CD14-positive monocyte (primary cell): ENCODE data around the gene RHCG. TPM values are rescaled to one million over a fixed set of nuclear protein-coding genes. Genes with fewer than 3 reads are reported as not detected.
A peak's percentile ranks its signal among the peaks of the same experiment; 100 is the strongest.

ENCODE experiments used
- DNase-seq, 3 donors: peaks; one replicate each; pipeline ENCODE4 v3.0.0-alpha.2; 2011 to 2022
- H2AFZ ChIP-seq: 2 replicates; pipeline ENCODE4 v1.6.0; 2012; ENCODE audit warnings: mild to moderate bottlenecking, low read depth, low read length, inconsistent platforms; ENCODE audit not compliant: insufficient read depth, poor library complexity, severe bottlenecking
- H3K27ac ChIP-seq, 2 donors: 1 replicate in 1 of 2; 2 replicates in 1 of 2; pipeline ENCODE4 v1.5.1; 2012 to 2013; ENCODE audit warnings: low read length in 2 of 2, control low read depth in 1 of 2, inconsistent platforms in 1 of 2, low read depth in 1 of 2, mild to moderate bottlenecking in 1 of 2
- H3K27me3 ChIP-seq, 2 donors: one replicate each; pipeline versions ENCODE4 v1.6.0 to v1.6.1; 2011 to 2013; ENCODE audit warnings: low read length in 2 of 2; ENCODE audit not compliant: control insufficient read depth in 2 of 2, insufficient read depth in 2 of 2
- H3K36me3 ChIP-seq, 2 donors: replicated peaks in 1 of 2; 1 replicate in 1 of 2; 2 replicates in 1 of 2; pipeline versions ENCODE4 v1.5.1 to v1.6.1; 2012 to 2013; ENCODE audit warnings: low read length in 2 of 2, control low read depth in 1 of 2, inconsistent platforms in 1 of 2, mild to moderate bottlenecking in 1 of 2; ENCODE audit not compliant: insufficient read depth in 2 of 2, control insufficient read depth in 1 of 2
- H3K4me1 ChIP-seq, 2 donors: 1 replicate in 1 of 2; 2 replicates in 1 of 2; pipeline versions ENCODE4 v1.5.1 to v1.6.1; 2012 to 2013; ENCODE audit warnings: low read length in 2 of 2, control low read depth in 1 of 2, inconsistent platforms in 1 of 2, mild to moderate bottlenecking in 1 of 2, moderate library complexity in 1 of 2; ENCODE audit not compliant: insufficient read depth in 2 of 2, control insufficient read depth in 1 of 2
- H3K4me2 ChIP-seq: replicated peaks from 2 replicates; pipeline ENCODE3; 2012; ENCODE audit warnings: low read length, moderate library complexity, mild to moderate bottlenecking; ENCODE audit not compliant: poor library complexity, severe bottlenecking; ENCODE audit errors: extremely low read depth
- H3K4me3 ChIP-seq, 3 experiments: fragments of 200-600 bp in 1 of 3; sonication (generic) in 1 of 3; replicated peaks in 1 of 3; 1 replicate in 2 of 3; 2 replicates in 1 of 3; pipeline ENCODE4 v1.5.1; 2011 to 2013; ENCODE audit warnings: low read length in 3 of 3, mild to moderate bottlenecking in 3 of 3, control low read depth in 2 of 3, low read depth in 2 of 3, inconsistent platforms in 1 of 3, moderate library complexity in 1 of 3
- H3K79me2 ChIP-seq: 2 replicates; pipeline ENCODE4 v1.6.0; 2012; ENCODE audit warnings: mild to moderate bottlenecking, control low read depth, inconsistent platforms, low read length, moderate library complexity; ENCODE audit not compliant: insufficient read depth
- H3K9ac ChIP-seq: 2 replicates; pipeline ENCODE4 v1.6.0; 2017; ENCODE audit warnings: low read length, mild to moderate bottlenecking; ENCODE audit not compliant: insufficient read depth, poor library complexity, severe bottlenecking
- H3K9me3 ChIP-seq, 2 donors: replicated peaks in 1 of 2; 1 replicate in 1 of 2; 2 replicates in 1 of 2; pipeline versions ENCODE4 v1.5.1 to v1.6.1; 2012 to 2013; ENCODE audit warnings: low read length in 2 of 2, control low read depth in 1 of 2; ENCODE audit not compliant: control insufficient read depth in 1 of 2, insufficient read depth in 1 of 2
- H4K20me1 ChIP-seq: 2 replicates; pipeline ENCODE4 v1.6.0; 2012; ENCODE audit warnings: mild to moderate bottlenecking, low read length, control low read depth, moderate library complexity; ENCODE audit not compliant: insufficient read depth
- H3K27ac Mint-ChIP-seq, 7 donors: one replicate each; pipeline ENCODE4 v1.8.0; 2020; ENCODE audit warnings: mild to moderate bottlenecking in 7 of 7, mixed read lengths in 7 of 7, moderate library complexity in 6 of 7, inconsistent platforms in 2 of 7
- H3K27me3 Mint-ChIP-seq, 3 donors: one replicate each; pipeline ENCODE4 v1.8.0; 2021 to 2022; ENCODE audit warnings: low read depth in 3 of 3, mild to moderate bottlenecking in 3 of 3, mixed read lengths in 3 of 3, moderate library complexity in 3 of 3, inconsistent platforms in 1 of 3
- H3K36me3 Mint-ChIP-seq, 2 donors: one replicate each; pipeline ENCODE4 v1.8.0; 2020; ENCODE audit warnings: mixed read lengths in 2 of 2, inconsistent platforms in 1 of 2, mild to moderate bottlenecking in 1 of 2
- H3K4me1 Mint-ChIP-seq: one replicate; pipeline ENCODE4 v1.8.0; 2020; ENCODE audit warnings: mild to moderate bottlenecking, mixed read lengths
- H3K4me3 Mint-ChIP-seq, 2 donors: one replicate each; pipeline ENCODE4 v1.8.0; 2020; ENCODE audit warnings: mild to moderate bottlenecking in 2 of 2, mixed read lengths in 2 of 2, moderate library complexity in 1 of 2
- H3K9me3 Mint-ChIP-seq, 7 donors: one replicate each; pipeline ENCODE4 v1.8.0; 2020 to 2022; ENCODE audit warnings: mixed read lengths in 7 of 7, mild to moderate bottlenecking in 6 of 7, moderate library complexity in 6 of 7, inconsistent platforms in 2 of 7
- WGBS: methylation state at CpG from one replicate; pipeline ENCODE4 v1.1.5; 2013; ENCODE audit warnings: missing lambda C conversion rate; ENCODE audit not compliant: insufficient coverage; 5-methylcytosine and 5-hydroxymethylcytosine counted together
- intact Hi-C, 2 donors: fragments of 100-400 bp; cut with micrococcal nuclease; formaldehyde crosslinking; loops; one replicate each; pipeline versions ENCODE4 v1.15.0 to v1.15.1; 2023
- polyA plus RNA-seq, 3 donors: library from polyadenylated mRNA; depleted of rRNA in 1 of 3; unstranded in 2 of 3; stranded (reverse) in 1 of 3; fragments of 300-500 nt in 2 of 3; fragments of >200 nt in 1 of 3; fragmentation: Illumina TruSeq in 2 of 3; gene quantifications; 1 replicate in 2 of 3; 2 replicates in 1 of 3; pipeline ENCODE4 v1.2.3, GENCODE V29; 2012 to 2021
- TF ChIP-seq, protein P1 (sequence below): fragments of 200-600 bp; IDR thresholded peaks from one replicate; pipeline ENCODE4 v1.8.0; 2022; ENCODE audit warnings: antibody characterized with exemption, mild to moderate bottlenecking

RHCG gene
- polyA plus RNA-seq, 3 donors: not detected

DNA sequence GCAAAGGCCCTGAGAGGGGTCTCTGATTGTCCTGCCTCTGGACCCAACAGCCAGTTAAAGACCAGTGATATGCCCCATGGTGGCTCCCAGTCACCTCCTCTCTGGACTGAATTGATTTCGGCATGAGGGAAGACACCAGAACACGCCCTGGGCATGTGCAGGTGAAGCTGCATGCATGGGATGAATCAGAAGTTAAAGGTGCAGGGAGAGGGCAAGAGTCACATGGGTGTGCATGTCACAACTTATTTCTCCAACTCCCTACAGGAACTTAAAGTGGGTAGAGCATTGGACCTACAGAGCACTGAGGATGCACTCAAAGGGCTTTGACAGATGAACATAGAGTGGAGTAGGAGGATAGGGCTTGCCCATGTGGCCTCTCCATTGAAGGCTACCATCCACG lies 16.9 kb upstream of the RHCG start:
- H3K27me3 Mint-ChIP-seq: peaks cover 7 to 24% (median 9%) of the 10 kb centered on the region in 3 donors
- no peak for DNase-seq

DNA sequence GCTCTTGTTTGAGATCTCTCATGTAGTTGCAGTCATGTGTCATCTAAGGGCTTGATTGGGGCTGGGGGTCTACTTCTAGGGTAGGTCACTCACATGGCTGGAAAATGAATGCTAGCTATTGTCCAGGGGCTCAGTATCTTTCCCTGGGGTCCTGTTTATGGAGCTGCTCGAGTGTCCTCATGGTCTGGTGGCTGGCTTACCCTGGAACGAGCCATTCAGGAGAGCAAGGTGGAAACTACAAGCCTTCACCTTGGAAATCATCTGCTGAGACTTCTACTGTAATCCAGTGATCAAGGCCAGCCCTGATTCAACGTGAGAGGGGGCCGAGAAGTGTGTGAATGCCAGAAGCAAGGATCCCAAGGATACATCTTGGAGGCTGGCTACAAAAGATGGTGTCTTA lies 16.2 kb upstream of the RHCG start:
- Mint-ChIP-seq H3K9me3 (peaks cover 0 to 2% (median 0%) of the 10 kb centered on the region in 7 donors), H3K4me3 (no peak overlapping the region)
- WGBS: 88% methylated on average over 2 of the region's 4 CpGs

More for the DNA sequence above, 16.9 kb upstream of the RHCG start:
- Histone ChIP-seq H3K4me1 (peaks cover 7 to 10% of the 10 kb centered on the region in 2 donors), H3K79me2 (no peaks in the 10 kb centered on the region), H3K9me3 (no peaks in the 10 kb centered on the region), H3K4me2 (no peak overlapping the region), H3K9ac (no peak overlapping the region), H3K4me3 (no peak overlapping the region), H2AFZ (no peak overlapping the region), H4K20me1 (no peaks in the 10 kb centered on the region), H3K36me3 (no peaks in the 10 kb centered on the region), H3K27ac (no peak overlapping the region), H3K27me3 (peaks cover 3 to 5% of the 10 kb centered on the region in 2 donors)
- TF ChIP-seq, protein P1, sequence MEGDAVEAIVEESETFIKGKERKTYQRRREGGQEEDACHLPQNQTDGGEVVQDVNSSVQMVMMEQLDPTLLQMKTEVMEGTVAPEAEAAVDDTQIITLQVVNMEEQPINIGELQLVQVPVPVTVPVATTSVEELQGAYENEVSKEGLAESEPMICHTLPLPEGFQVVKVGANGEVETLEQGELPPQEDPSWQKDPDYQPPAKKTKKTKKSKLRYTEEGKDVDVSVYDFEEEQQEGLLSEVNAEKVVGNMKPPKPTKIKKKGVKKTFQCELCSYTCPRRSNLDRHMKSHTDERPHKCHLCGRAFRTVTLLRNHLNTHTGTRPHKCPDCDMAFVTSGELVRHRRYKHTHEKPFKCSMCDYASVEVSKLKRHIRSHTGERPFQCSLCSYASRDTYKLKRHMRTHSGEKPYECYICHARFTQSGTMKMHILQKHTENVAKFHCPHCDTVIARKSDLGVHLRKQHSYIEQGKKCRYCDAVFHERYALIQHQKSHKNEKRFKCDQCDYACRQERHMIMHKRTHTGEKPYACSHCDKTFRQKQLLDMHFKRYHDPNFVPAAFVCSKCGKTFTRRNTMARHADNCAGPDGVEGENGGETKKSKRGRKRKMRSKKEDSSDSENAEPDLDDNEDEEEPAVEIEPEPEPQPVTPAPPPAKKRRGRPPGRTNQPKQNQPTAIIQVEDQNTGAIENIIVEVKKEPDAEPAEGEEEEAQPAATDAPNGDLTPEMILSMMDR: no peak
- intact Hi-C loops: no loop called here
- WGBS: 100% methylated on average over 2 of the region's 3 CpGs
- H3K36me3 Mint-ChIP-seq: no peaks in the 10 kb centered on the region
- peaks cover 0 to 2% (median 0%) of the 10 kb centered on the region in 7 donors for H3K9me3 Mint-ChIP-seq
- peaks cover 6% of the 10 kb centered on the region for H3K4me1 Mint-ChIP-seq
- no peak overlapping the region for H3K4me3 Mint-ChIP-seq
- H3K27ac Mint-ChIP-seq: peak overlapping the region in 1 of 7 donors; percentile 78

More for the DNA sequence above, 16.2 kb upstream of the RHCG start:
- Histone ChIP-seq H3K4me1 (peaks cover 7 to 10% of the 10 kb centered on the region in 2 donors), H3K36me3 (no peaks in the 10 kb centered on the region), H3K9me3 (no peaks in the 10 kb centered on the region), H3K79me2 (no peaks in the 10 kb centered on the region), H3K9ac (no peak overlapping the region), H3K4me2 (no peak overlapping the region), H3K27me3 (peaks cover 3 to 5% of the 10 kb centered on the region in 2 donors), H2AFZ (no peak overlapping the region), H3K27ac (no peak overlapping the region), H4K20me1 (no peaks in the 10 kb centered on the region), H3K4me3 (no peak overlapping the region)
- Mint-ChIP-seq H3K4me1 (peaks cover 6% of the 10 kb centered on the region), H3K36me3 (no peaks in the 10 kb centered on the region), H3K27me3 (peaks cover 6 to 24% (median 6%) of the 10 kb centered on the region in 3 donors), H3K27ac (no peak overlapping the region)
- DNase-seq: no peak
- TF ChIP-seq, protein P1: no peak
- intact Hi-C loops: no loop called here
